Stimulated activated CD8-positive, alpha-beta memory T cell treated with anti-CD3 and anti-CD28 coated beads, Interleukin-12 subunit alpha, Interleukin-12 subunit beta, amount 100 ng/mL, for 1 hour (primary cell): ENCODE results near the gene EARS2.

Experiments
- DNase-seq: peaks from one replicate; pipeline ENCODE4 v3.0.0-alpha.2; 2020; ENCODE audit warnings: low read depth

EARS2 gene

DNA sequence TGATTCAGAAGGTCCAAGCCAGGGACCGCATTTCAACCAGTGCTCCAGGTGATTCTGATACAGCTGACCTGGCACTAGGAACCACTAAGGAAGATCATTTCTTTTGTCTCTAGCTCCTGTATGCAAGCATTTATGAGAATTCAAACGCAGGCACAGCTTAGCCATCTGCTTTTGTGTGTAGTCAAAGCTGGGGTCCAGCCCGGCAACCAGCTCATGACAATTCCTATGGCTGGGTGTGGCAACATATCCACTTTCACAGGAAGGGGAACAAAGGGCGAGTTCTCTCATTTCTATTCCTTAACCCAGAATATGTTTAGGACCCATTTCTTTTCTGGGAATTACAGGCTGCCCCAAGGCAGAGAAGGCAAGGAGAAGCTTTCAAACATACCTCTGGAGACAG is 76.9 kb downstream of the EARS2 start:
- DNase-seq, result no peak

DNA sequence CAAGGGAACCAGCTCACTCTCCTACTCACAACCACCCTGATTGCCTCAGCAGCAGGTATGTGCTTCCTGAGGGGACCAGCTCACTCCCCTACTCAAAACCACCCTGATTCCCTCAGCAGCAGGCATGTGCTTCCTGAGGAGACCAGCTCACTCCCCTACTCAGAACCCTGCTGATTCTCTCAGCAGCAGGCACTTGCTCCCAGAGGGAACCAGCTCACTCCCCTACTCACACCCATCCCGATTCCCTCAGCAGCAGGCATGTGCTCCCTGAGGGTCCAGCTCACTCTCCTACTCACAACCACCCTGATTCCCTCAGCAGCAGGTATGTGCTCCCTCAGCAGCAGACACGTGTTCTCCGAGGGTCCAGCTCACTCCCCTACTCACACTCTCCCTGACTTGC is 78.0 kb downstream of the EARS2 start:
- no peak for DNase-seq

GRCh38 chr16:23478566-23478965 is 78.6 kb downstream of the EARS2 start:
- no peak for DNase-seq

DNA sequence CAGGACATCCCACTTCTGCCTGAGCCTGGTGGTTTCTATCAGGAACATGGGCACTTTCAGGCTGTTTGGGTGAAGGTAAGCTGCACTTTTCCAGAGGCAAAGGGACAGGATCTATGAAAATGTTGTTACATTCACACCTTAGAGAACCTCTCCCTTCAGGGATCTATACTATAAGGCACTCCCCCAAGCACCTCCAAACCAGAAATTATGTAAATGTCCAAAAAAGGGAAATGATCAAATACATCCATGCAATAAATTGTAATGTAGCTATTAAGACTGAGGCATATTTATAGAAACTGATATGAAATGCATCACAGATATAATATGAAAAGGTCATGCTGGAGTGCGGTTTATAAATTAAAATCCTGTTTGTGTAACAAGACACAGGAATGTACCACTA is 80.9 kb downstream of the EARS2 start:
- DNase-seq, result no peak
